OCI-LY7 (cell line): ENCODE data around the gene ZNF648.

Experiments used
- CTCF ChIP-seq: fragments of 200-600 bp; sonication (generic); conservative IDR thresholded peaks from 2 replicates; pipeline ENCODE4 v1.5.1; 2014; ENCODE audit warnings: mild to moderate bottlenecking, antibody characterized with exemption, low read length, moderate library complexity, mixed read lengths
- EZH2phosphoT487 ChIP-seq: fragments of 200-600 bp; sonication (generic); IDR thresholded peaks from 2 replicates; pipeline ENCODE4 v1.6.1; 2018; ENCODE audit warnings: low read depth, borderline replicate concordance, mild to moderate bottlenecking, mixed run types, antibody characterized with exemption, low read length, moderate library complexity, mixed read lengths

- TF ChIP-seq CTCF (peak; percentile 69), EZH2phosphoT487 (no peak)
Measured at GRCh38 chr1:182084487-182085316, 23.2 kb upstream of the ZNF648 start.
